Fibroblast of skin of right quadriceps (primary cell): ENCODE results near the gene ZNF562.

Experiments used
- DNase-seq: peaks from one replicate; pipeline ENCODE4 v3.0.0-alpha.2; 2013

Gene ZNF562

DNA sequence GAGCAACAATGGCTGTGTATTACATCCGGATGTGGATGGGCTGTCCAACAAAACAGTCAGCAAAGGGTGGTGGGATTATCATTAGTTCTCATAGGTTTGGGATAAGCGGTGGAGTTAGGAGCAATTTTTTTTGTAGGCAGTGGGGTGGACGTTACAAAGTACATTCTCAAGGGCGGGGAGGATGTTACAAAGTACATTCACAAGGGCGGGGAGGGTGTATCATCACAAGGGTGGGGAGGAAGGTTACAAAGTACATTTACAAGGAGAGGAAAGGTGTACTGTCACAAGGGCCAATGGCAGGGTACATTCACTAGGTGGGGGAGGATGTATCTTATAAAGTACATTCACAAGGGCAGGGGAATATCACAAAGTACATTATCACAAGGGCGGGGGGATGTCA, 33.1 kb downstream of the ZNF562 start:
- DNase-seq, result no peak

DNA sequence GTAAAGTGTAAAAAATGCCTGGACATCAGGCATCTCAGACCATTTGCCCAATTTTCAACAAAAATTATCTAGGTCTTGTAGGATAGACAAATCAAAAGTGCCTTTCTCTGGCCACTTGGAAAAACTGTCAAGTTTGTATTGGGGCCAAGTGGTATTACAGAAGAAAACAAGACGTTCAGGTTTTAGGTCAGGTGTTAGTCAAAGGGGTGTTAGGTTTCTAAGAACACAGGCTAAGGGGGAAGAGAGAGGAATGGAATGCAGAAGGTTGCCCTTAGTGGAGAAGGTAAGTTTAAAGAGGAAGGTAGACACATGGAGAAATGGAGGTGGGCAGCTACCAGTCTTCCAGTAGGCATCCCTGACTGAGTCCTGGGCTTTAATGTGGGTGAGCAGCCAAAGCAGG, 33.9 kb downstream of the ZNF562 start:
- DNase-seq, result no peak

DNA sequence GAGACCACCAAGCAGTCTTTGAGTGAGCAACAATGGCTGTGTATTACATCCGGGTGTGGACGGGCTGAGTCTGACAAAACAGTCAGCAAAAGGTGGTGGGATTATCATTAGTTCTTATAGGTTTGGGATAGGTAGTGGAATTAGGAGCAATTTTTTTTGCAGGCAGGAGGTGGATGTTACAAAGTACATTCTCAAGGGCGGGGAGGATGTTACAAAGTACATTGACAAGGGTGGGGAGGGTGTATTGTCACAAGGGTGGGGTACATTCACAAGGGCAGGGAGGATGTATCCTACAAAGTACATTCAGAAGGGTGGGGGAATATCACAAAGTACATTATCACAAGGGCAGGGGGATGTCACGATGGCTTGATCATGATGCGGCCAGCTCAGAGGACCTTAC, 38.9 kb downstream of the ZNF562 start:
- no peak for DNase-seq

DNA sequence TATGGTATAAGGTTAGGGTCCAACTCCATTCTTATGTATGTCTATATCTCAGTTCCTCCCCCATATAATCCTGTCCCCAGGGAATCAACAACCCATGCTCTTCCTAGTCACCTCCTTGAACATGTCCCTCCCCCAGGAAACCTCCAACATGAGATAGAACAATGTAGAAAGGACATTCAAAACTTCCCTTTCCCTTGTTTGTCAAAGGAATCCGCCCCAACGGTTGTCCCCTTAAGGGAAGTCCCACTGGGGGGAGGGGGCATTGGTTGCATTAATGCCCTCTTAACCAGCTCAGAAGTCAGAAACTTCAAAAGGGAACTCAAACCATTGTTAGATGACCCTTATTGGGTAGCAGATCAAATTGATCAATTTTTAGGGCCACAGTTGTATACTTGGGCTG, 47.0 kb downstream of the ZNF562 start:
- no peak for DNase-seq

DNA sequence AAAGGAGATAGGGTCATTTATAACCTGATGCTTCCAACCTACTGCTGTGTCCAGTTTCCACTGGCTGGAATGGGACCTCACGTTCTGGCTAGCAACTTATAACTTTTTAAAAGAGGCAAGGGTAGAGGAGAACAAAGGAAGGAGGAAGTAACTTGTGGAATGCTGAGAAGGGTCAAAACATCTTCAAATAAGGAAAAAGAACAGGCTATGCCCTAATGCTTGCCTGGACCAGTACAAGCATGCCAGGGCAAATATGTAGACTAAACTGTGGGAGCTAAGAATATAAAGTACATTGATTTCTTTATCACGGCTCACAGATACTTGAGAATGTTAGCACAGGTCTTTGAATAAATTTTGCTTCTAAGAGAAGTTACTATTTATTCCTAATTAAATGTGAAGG, 52.4 kb downstream of the ZNF562 start:
- no peak for DNase-seq

DNA sequence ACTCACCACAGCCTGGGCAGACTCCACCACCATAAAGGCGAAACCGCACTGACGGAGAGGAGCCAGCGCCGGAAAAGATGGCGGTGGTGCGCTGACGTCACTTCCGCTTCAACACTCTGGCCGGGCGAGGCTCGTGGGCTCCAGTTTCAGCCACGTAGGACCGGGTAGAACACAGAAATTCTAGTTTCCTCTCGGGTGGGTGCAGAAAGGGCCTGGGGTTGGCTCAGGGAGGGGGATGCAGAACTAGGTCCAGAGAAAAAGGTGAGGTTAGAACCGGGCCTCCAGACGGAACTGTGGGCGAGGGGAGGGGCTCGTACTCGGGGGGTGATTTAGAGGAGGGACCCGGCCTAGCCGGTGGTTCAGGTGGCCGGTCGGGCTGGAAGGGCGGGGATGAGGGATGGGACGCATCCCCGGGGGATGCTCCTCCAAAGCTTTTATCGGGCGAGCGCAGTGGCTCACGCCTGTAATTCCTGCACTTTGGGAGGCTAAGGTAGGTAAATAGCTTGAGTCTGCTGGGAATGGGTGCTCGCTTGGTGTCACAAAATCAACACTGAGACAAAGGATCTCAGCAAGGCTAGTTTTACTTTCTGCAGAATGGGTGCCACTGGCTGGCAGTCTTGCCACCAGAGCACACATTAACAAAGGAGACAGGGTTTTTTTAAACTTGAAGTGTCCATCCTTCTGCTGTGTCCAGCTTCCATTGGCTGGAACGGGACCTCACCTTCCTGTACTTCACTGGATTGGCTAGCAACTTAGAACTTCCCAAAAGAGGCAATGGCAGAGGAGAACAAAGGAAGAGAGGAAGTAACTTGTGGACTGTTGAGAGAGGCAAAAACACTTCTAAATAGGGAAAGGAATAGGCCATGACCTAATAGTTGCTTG, 53.5 kb downstream of the ZNF562 start, which contains the start of gene ZNF561:
TSS of gene ZNF561 (minus strand) at position 77 of the 882 bp plus-strand sequence. CDS start 1,776 bp downstream, outside the sequence.
- DNase-seq, result peak; percentile 91

DNA sequence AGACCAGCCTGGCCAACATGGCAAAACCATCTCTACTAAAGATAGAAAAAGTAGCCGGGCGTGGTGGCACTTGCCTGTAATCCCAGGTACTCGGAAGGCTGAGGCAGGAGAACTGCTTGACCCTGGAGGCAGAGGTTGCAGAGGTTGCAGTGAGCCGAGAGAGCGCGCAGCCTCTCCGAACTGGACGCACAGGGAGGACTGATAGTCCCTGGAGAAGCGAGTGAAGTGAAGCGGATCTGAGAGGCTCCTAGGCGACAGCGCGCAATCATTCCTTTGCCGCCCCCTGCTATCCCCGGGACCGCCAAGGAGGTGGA, 54.1 kb downstream of the ZNF562 start:
- no peak for DNase-seq

DNA sequence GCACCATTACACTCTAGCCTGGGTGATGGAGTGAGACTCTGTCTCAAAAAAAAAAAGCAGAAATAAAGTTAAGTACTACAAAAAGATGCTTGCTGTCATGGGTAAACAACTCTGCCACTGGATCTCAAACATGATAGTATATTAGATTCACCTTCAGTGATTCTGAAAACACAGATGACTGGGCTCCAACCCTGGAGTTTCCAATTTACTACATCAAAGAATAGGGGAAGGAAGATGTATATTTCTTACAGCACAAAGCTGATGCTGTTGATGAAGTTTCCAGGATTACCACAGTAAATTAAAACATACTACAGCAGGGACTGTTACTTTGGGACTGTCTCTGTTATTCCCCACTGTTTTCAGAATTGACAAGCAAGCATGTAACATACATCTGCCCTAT, 59.1 kb downstream of the ZNF562 start:
- no peak for DNase-seq

DNA sequence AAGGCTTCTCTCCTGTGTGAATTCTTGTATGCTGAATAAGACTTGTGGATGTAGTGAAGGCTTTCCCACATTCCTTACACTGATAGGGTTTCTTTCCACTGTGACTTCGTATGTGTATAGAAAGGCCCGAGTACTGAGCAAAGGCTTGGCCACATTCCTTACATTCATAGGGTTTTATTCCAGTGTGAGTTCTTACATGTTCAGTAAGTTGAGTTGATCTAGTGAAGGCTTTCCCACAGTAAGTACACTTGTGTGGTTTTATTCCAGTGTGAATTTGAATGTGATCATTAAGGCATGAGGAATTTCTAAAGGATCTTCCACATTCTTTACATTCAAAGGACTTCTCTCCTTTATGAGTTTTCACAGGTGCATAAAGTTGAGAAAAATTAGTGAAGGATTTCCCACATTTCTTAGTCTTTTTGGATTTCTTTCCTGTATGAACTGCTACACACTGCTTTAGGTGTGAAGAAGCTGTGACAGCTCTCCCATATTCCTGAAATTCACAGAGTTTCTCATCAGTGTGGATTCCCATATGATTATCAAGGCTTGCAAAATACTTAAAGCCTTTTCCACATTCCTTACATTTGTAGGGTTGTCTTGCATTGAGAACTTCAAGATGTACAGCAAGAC, 64.3 kb downstream of the ZNF562 start:
- DNase-seq, result no peak

DNA sequence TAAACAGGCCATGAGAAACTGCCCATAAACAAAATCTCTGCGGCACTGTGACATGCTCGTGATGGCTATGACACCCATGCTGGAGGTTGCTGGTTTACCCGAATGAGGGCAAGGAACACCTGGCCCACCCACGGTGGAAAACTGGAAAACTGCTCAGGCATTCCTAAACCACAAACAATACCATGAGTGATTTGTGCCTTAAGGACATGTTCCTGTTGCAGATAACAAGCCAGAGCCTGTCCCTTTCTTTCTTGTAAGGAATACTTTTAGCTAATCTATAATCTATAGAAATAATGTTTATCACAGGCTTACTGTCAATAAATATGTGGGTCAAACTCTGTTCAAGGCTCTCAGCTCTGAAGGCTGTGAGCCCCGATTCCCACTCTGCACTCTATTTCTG, 66.0 kb downstream of the ZNF562 start:
- DNase-seq, result no peak

DNA sequence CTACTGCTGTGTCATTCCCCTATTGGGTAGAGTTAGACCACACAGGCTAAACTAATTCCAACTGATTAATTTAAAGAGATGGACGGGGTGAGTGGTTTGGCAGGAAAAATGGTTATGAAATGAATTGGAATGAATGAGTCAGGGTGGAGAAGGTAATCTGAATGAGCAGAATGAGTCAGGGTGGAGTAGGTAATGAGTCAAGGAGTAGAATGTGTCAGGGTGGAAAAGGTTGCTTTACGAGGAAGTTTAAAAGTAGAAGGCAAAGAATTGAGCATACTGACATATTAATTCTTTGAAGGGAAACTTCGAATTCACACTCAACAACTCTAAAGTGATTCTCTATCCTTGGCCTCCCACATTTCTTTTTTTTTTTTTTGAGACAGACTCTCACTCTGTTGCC, 77.9 kb downstream of the ZNF562 start:
- DNase-seq, result peak; percentile 69
